Measurements from ENCODE around the gene VPS25. TPM values are rescaled to one million over a fixed set of nuclear protein-coding genes. Genes with fewer than 3 reads are reported as not detected.
A peak's percentile ranks its signal among the peaks of the same experiment; 100 is the strongest.
"Not testable (repeated sequence)": the region's sequence is repeated elsewhere in the genome, so short reads cannot be mapped to it uniquely, and the experiment has no call there.

The VPS25 gene
- total RNA-seq (100 to 1,000 TPM in 1 of 2 donors, 10 to 100 TPM in 1; 39.6 to 106 TPM), polyA plus RNA-seq (ENCODE audit: insufficient read length in 2 of 2) (10 to 100 TPM; 54.1 to 64.9 TPM)
- long read RNA-seq, donor 1, transcript VPS25-201 (6 exons, 1,101 nt), result major isoform, 43 of 45 reads
- long read RNA-seq, donor 1, partial matches to known transcripts, result 0 of 45 reads
- long read RNA-seq, donor 1, other reads (novel, unspliced or antisense), result 0 of 45 reads
- long read RNA-seq, donor 2, transcript VPS25-201 (6 exons, 1,101 nt), result major isoform, 22 of 28 reads
- long read RNA-seq, donor 2, partial matches to known transcripts, result 6 of 28 reads
- long read RNA-seq, donor 2, other reads (novel, unspliced or antisense), result 0 of 28 reads
- long read RNA-seq, donor 3, transcript VPS25-201 (6 exons, 1,101 nt), result major isoform, 13 of 13 reads
- long read RNA-seq, donor 3, partial matches to known transcripts, result 0 of 13 reads
- long read RNA-seq, donor 3, other reads (novel, unspliced or antisense), result 0 of 13 reads
- long read RNA-seq, donor 4, transcript VPS25-201 (6 exons, 1,101 nt), result major isoform, 66 of 67 reads
- long read RNA-seq, donor 4, partial matches to known transcripts, result 0 of 67 reads
- long read RNA-seq, donor 4, other reads (novel, unspliced or antisense), result 0 of 67 reads

DNA sequence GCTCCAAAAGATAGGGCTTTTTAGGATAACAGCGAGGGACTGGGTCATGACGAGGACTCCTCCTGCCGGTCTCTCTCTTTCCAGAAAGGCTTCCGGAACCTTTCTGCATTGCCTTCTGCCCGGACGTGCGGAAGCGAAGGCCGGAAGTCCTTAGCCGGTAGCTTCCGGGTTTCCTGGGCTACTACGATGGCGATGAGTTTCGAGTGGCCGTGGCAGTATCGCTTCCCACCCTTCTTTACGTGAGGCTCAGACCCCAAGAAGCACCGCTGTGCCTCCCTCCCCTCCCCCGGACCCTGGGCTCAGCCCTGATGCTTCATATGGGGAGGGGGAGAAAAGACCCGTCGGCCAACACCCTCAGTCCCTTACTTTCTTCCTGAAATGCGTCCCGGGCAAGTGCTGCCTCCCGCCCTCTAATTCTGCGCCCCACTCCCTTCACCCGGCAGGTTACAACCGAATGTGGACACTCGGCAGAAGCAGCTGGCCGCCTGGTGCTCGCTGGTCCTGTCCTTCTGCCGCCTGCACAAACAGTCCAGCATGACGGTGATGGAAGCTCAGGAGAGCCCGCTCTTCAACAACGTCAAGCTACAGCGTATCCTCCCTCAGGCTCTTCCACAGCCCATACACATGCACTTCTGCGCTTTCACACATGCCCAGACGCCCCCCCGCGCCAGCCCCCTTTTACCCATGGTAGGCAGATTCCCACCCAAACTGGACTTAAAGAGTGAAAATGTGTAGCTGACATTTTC, at the start of gene VPS25:
VPS25 (plus strand) TSS at position 160 of the 746 bp plus-strand sequence; CDS start at position 187, 27 bp downstream.
- Histone ChIP-seq H3K4me3 (ENCODE audit: low read depth, low read length) (peak within 1 kb of the TSS; percentile 70), H3K27me3 (ENCODE audit: control insufficient read depth, insufficient read depth, low read length) (no peaks in the 10 kb centered on the region), H3K4me1 (ENCODE audit: control insufficient read depth, insufficient read depth, low read length) (peaks cover 9% of the 10 kb centered on the region), H3K27ac (ENCODE audit: low read depth, low read length) (peak within 1 kb of the TSS; percentile 36), H3K9me3 (ENCODE audit: control insufficient read depth, insufficient read depth, low read length) (no peaks in the 10 kb centered on the region), H3K36me3 (ENCODE audit: control insufficient read depth, insufficient read depth, low read length) (peaks cover 32% of the 10 kb centered on the region)
- 0% methylated on average over 25 of the region's 39 CpGs for WGBS (ENCODE audit: insufficient coverage)
- peak in 5 of 6 donors; percentile 66 to 95 (median 74) for DNase-seq (ENCODE audit: low read depth in 4 of 6, low spot score in 6 of 6)

DNA sequence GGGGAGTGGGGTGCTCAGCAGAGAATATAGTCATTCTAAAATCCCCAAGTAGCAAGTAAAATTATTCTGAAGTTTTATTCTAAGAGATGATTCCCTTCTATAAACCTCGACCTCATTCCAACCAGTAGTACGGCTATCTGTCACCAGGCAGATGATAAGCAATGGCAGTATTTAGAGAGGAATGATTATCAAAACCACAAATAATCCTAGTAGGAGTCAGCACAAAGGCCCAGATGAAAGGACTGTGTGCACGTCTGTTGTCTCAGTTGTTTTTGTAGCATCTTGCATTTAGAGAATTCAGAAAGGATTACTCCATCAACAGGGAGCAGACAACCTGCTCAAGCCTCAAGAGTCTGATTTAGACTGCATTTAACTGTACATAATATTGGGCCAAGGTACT, 49.6 kb upstream of the VPS25 start:
- no peaks in the 10 kb centered on the region for H3K9me3 ChIP-seq (ENCODE audit: control insufficient read depth, insufficient read depth, low read length)
- no peak overlapping the region for H3K27ac ChIP-seq (ENCODE audit: low read depth, low read length)
- no peak overlapping the region for H3K4me3 ChIP-seq (ENCODE audit: low read depth, low read length)
- no peaks in the 10 kb centered on the region for H3K4me1 ChIP-seq (ENCODE audit: control insufficient read depth, insufficient read depth, low read length)
- DNase-seq (ENCODE audit: low read depth in 4 of 6, low spot score in 6 of 6), result no peak
- H3K27me3 ChIP-seq (ENCODE audit: control insufficient read depth, insufficient read depth, low read length), result no peaks in the 10 kb centered on the region
- peaks cover 58% of the 10 kb centered on the region for H3K36me3 ChIP-seq (ENCODE audit: control insufficient read depth, insufficient read depth, low read length)
- no CpG with 5 or more reads among the region's 3 CpGs for WGBS (ENCODE audit: insufficient coverage)

DNA sequence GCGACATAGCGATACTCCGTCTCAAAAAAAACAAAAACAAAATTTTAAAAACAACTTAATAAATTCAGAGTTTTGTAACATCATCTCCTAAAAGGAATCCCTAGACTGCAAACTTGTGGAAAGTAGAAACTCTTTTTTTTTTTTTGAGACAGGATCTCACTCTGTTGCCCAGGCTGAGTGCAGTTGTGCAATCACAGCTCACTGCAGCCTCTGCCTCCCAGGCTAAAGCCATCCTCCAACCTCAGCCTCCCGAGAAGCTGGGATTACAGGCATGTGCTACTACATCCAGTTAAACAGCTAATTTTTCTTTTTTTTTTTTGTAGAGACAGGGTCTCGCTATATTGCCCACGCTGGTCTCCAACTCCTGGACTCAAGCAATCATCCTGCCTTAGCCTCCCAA, 48.1 kb upstream of the VPS25 start:
- 100% methylated on average over 3 of the region's 6 CpGs for WGBS (ENCODE audit: insufficient coverage)

DNA sequence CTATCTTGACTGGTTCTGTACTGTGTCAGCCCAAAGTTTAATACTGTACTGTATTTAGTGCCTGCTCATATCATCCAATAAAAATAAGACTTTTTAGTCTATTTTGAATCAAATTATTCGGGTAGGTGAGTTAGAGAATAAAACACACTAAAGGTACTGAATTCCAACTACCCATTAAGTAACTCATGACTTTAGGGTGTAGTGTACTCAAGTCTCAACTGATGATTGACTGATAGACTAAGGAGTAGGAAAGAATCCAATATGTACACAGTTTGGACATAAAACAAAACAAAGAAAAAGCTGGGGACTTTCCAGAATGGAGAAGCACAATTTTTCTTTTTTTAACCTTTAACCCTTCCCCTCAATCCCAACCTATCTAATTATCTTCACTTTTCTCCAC, 32.5 kb upstream of the VPS25 start:
- no peak for DNase-seq (ENCODE audit: low read depth in 4 of 6, low spot score in 6 of 6)
- Histone ChIP-seq H3K36me3 (ENCODE audit: control insufficient read depth, insufficient read depth, low read length) (peaks cover 3% of the 10 kb centered on the region), H3K4me3 (ENCODE audit: low read depth, low read length) (no peak overlapping the region), H3K9me3 (ENCODE audit: control insufficient read depth, insufficient read depth, low read length) (no peaks in the 10 kb centered on the region), H3K27ac (ENCODE audit: low read depth, low read length) (no peak overlapping the region), H3K4me1 (ENCODE audit: control insufficient read depth, insufficient read depth, low read length) (peaks cover 16% of the 10 kb centered on the region), H3K27me3 (ENCODE audit: control insufficient read depth, insufficient read depth, low read length) (peaks cover under 1% of the 10 kb centered on the region)
- no CpG with 5 or more reads among the region's 1 CpG for whole genome bisulfite sequencing (ENCODE audit: insufficient coverage)

More for the DNA sequence above, 48.1 kb upstream of the VPS25 start:
- H3K27ac ChIP-seq (ENCODE audit: low read depth, low read length), result no peak overlapping the region
- H3K27me3 ChIP-seq (ENCODE audit: control insufficient read depth, insufficient read depth, low read length), result no peaks in the 10 kb centered on the region
- H3K36me3 ChIP-seq (ENCODE audit: control insufficient read depth, insufficient read depth, low read length), result peaks cover 60% of the 10 kb centered on the region
- no peak for DNase-seq (ENCODE audit: low read depth in 4 of 6, low spot score in 6 of 6)
- H3K4me1 ChIP-seq (ENCODE audit: control insufficient read depth, insufficient read depth, low read length), result no peaks in the 10 kb centered on the region
- no peaks in the 10 kb centered on the region for H3K9me3 ChIP-seq (ENCODE audit: control insufficient read depth, insufficient read depth, low read length)
- H3K4me3 ChIP-seq (ENCODE audit: low read depth, low read length), result no peak overlapping the region

DNA sequence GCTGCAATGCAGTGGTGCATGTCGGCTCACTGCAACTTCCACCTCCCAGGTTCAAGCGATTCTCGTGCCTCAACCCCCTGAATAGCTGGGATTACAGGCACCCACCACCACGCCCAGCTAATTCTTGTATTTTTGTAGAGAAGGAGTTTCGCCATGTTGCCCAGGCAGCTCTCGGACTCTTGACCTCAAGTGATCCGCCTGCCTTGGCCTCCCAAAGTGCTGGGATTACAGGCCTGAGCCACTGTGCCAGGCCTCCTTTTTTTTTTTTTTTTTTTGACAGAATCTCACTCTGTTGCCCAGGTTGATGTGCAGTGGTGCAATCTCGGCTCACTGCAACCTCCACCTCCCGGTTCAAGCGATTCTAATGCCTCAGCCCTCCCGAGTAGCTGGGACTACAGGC, 30.3 kb upstream of the VPS25 start:
- not testable (repeated sequence) for DNase-seq (ENCODE audit: low read depth in 4 of 6, low spot score in 6 of 6); H3K4me3 ChIP-seq (ENCODE audit: low read depth, low read length); H3K27me3 ChIP-seq (ENCODE audit: control insufficient read depth, insufficient read depth, low read length); H3K36me3 ChIP-seq (ENCODE audit: control insufficient read depth, insufficient read depth, low read length); H3K9me3 ChIP-seq (ENCODE audit: control insufficient read depth, insufficient read depth, low read length); H3K27ac ChIP-seq (ENCODE audit: low read depth, low read length)
- H3K4me1 ChIP-seq (ENCODE audit: control insufficient read depth, insufficient read depth, low read length), result peaks cover 16% of the 10 kb centered on the region
- 94% methylated on average over 3 of the region's 11 CpGs for WGBS (ENCODE audit: insufficient coverage)

DNA sequence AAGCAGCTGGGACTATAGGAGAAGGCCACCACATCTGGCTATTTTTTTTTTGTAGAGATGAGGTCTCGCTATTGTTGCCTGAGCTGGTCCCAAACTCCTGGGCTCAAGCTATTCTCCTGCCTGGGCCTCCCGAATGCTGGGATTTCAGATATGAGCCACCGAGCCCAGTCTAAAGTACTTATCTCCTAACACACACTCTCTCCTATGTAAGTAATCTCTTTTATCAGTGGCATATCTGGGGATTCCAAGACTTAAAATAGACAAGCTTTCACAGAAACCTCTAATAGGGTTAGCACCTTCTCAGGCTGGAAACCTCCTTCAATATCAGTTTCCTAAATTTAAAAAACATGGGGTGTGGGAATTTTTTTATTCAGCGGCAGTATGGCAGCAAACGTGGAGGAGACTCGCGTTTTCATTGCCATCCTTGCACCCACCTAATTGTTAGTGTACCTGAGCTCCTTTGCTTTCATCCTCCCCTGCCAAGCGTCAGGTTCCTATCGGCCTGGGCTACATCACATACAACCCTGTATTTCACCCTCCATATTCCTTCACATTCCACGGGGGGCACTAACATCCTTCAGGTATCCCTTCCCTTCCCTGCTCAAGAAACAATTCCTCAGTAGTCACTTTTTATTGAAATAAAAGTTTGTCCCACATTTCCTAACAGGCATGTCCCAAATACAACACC, 29.5 kb upstream of the VPS25 start:
- H3K36me3 ChIP-seq (ENCODE audit: control insufficient read depth, insufficient read depth, low read length), result no peaks in the 10 kb centered on the region
- H3K4me1 ChIP-seq (ENCODE audit: control insufficient read depth, insufficient read depth, low read length), result peaks cover 16% of the 10 kb centered on the region
- peak in 1 of 6 donors; percentile 37 for DNase-seq (ENCODE audit: low read depth in 4 of 6, low spot score in 6 of 6)
- H3K27ac ChIP-seq (ENCODE audit: low read depth, low read length), result peak overlapping the region; percentile 79
- WGBS (ENCODE audit: insufficient coverage), result 47% methylated on average over 5 of the region's 10 CpGs
- H3K27me3 ChIP-seq (ENCODE audit: control insufficient read depth, insufficient read depth, low read length), result peaks cover 2% of the 10 kb centered on the region
- no peaks in the 10 kb centered on the region for H3K9me3 ChIP-seq (ENCODE audit: control insufficient read depth, insufficient read depth, low read length)
- H3K4me3 ChIP-seq (ENCODE audit: low read depth, low read length), result peak overlapping the region; percentile 74

DNA sequence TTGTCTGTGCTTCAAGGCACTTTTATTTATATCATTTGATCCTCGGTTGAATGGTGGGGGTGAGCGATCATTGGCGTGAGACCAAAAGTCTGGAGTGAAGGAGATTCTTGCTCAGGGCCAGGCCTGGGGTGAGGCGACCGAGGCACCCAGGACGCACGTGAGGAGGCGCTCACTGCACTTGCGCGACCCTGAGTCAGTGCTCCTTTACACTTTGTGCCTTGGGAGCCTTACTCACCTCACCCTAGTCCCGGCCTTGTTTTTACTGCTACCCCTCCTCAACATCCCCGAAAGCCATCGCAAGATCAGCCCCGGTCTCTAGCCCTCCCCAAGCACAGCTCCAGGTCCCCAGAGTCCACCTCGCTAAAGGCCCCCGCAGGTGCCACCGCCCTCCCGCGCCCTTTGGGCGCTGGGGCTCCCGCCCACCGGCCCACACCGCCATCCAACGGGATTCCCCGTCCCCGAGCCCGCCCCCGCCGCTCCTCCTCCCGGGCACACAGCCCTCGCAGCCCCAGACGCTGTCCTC, 28.9 kb upstream of the VPS25 start:
- peaks cover 16% of the 10 kb centered on the region for H3K4me1 ChIP-seq (ENCODE audit: control insufficient read depth, insufficient read depth, low read length)
- WGBS (ENCODE audit: insufficient coverage), result under 1% methylated on average over 26 of the region's 32 CpGs
- H3K27me3 ChIP-seq (ENCODE audit: control insufficient read depth, insufficient read depth, low read length), result peaks cover 2% of the 10 kb centered on the region
- H3K36me3 ChIP-seq (ENCODE audit: control insufficient read depth, insufficient read depth, low read length), result no peaks in the 10 kb centered on the region
- no peaks in the 10 kb centered on the region for H3K9me3 ChIP-seq (ENCODE audit: control insufficient read depth, insufficient read depth, low read length)
- H3K27ac ChIP-seq (ENCODE audit: low read depth, low read length), result peak overlapping the region; percentile 79
- peak in 1 of 6 donors; percentile 55 for DNase-seq (ENCODE audit: low read depth in 4 of 6, low spot score in 6 of 6)
- peak overlapping the region; percentile 74 for H3K4me3 ChIP-seq (ENCODE audit: low read depth, low read length)

DNA sequence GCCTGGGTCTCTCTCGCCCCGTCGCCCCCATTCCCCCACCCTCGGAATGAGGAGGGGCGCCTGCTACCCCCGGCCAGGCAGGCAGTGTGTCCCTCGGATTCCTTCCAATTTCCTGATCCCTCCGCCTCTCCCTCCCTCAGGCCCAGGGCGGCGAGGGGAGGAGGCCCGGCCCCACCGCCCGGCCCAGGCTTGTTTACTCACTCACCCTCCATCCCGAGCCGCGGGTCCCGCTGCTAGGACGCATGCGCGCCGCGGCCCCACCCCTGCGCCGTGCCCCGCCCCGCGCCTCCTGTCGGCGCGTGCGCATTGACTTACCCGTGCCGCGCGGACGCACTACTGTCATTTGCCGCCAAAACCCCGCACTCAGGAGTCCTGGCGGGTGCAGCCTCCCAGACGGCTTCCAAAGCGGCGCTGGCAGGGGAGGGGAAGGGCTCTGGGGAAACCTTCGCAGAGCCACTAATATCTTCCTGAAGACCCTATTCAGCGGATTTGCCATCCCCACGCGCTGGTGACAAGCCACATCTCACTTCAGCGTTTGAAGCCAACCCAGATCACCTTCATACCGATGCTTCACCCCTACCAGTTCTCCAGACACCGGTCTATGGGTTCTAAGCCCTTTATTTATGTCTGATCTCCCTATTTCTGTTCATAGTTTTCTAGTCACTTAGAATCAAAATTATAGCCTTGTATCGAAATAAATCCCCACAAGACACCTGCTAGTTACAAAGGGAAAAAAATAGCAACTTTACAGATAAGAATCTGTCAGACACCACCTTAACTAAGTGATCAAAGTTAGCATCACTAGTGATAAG, 28.2 kb upstream of the VPS25 start, which contains the start of gene EZH1:
EZH1 (minus strand) TSS at position 235 of the 812 bp plus-strand sequence. CDS start 16,099 bp downstream, outside the sequence.
- Histone ChIP-seq H3K9me3 (ENCODE audit: control insufficient read depth, insufficient read depth, low read length) (no peaks in the 10 kb centered on the region), H3K27me3 (ENCODE audit: control insufficient read depth, insufficient read depth, low read length) (peaks cover 2% of the 10 kb centered on the region), H3K36me3 (ENCODE audit: control insufficient read depth, insufficient read depth, low read length) (no peaks in the 10 kb centered on the region), H3K27ac (ENCODE audit: low read depth, low read length) (peak within 1 kb of the TSS; percentile 79), H3K4me3 (ENCODE audit: low read depth, low read length) (peak within 1 kb of the TSS; percentile 74), H3K4me1 (ENCODE audit: control insufficient read depth, insufficient read depth, low read length) (peaks cover 17% of the 10 kb centered on the region)
- WGBS (ENCODE audit: insufficient coverage), result 5% methylated on average over 49 of the region's 50 CpGs
- peak in 5 of 6 donors; percentile 80 to 98 (median 85) for DNase-seq (ENCODE audit: low read depth in 4 of 6, low spot score in 6 of 6)
